Subcutaneous abdominal adipose tissue (tissue), 5 donors: ENCODE data around the gene LANCL3.

ENCODE experiments used
- H3K27ac ChIP-seq: one replicate; pipeline ENCODE4 v1.7.0; 2013; ENCODE audit warnings: low read depth, mild to moderate bottlenecking, inconsistent platforms, low read length, moderate library complexity
- H3K27me3 ChIP-seq, 5 donors: one replicate each; pipeline ENCODE4 v1.7.0; 2013; ENCODE audit warnings: low read length in 5 of 5, inconsistent platforms in 1 of 5; ENCODE audit not compliant: control insufficient read depth in 5 of 5, insufficient read depth in 4 of 5
- H3K36me3 ChIP-seq, 5 donors: one replicate each; pipeline ENCODE4 v1.7.0; 2013; ENCODE audit warnings: low read length in 5 of 5; ENCODE audit not compliant: control insufficient read depth in 5 of 5, insufficient read depth in 5 of 5
- H3K4me1 ChIP-seq, 5 donors: one replicate each; pipeline ENCODE4 v1.7.0; 2013; ENCODE audit warnings: low read length in 5 of 5, mild to moderate bottlenecking in 3 of 5, moderate library complexity in 1 of 5; ENCODE audit not compliant: control insufficient read depth in 5 of 5, insufficient read depth in 5 of 5
- H3K4me3 ChIP-seq, 5 donors: one replicate each; pipeline ENCODE4 v1.7.0; 2013; ENCODE audit warnings: low read length in 5 of 5, low read depth in 1 of 5
- H3K9ac ChIP-seq, 5 donors: one replicate each; pipeline ENCODE4 v1.7.0; 2013; ENCODE audit warnings: low read length in 5 of 5, mild to moderate bottlenecking in 4 of 5, moderate library complexity in 3 of 5
- H3K9me3 ChIP-seq, 5 donors: one replicate each; pipeline ENCODE4 v1.7.0; 2013; ENCODE audit warnings: low read length in 5 of 5; ENCODE audit not compliant: control insufficient read depth in 5 of 5
- donor health status: healthy.
- donor health status: healthy.
- donor health status: healthy.
- donor health status: healthy.
- donor health status: healthy.

Gene LANCL3

GRCh38 chrX:37676811-37677210, 105.3 kb downstream of the LANCL3 start:
- no peak overlapping the region for H3K4me3 ChIP-seq
- no peak overlapping the region for H3K9ac ChIP-seq
- H3K27me3 ChIP-seq = peaks cover 0 to 11% (median 2%) of the 10 kb centered on the region in 5 donors
- no peaks in the 10 kb centered on the region for H3K4me1 ChIP-seq
- H3K36me3 ChIP-seq = no peaks in the 10 kb centered on the region
- no peak overlapping the region for H3K27ac ChIP-seq
- peaks cover 0 to 3% (median 0%) of the 10 kb centered on the region in 5 donors for H3K9me3 ChIP-seq

- Histone ChIP-seq H3K27me3 (peaks cover 0 to 9% (median 2%) of the 10 kb centered on the region in 5 donors), H3K27ac (no peak overlapping the region), H3K4me1 (no peaks in the 10 kb centered on the region), H3K4me3 (no peak overlapping the region), H3K36me3 (no peaks in the 10 kb centered on the region), H3K9me3 (peaks cover 0 to 3% (median 0%) of the 10 kb centered on the region in 5 donors), H3K9ac (no peak overlapping the region)
Measured at GRCh38 chrX:37677243-37677642, 105.8 kb downstream of the LANCL3 start.

GRCh38 chrX:37677765-37678164, 106.3 kb downstream of the LANCL3 start:
- H3K4me3 ChIP-seq = no peak overlapping the region
- no peaks in the 10 kb centered on the region for H3K4me1 ChIP-seq
- peaks cover 0 to 4% (median 0%) of the 10 kb centered on the region in 5 donors for H3K27me3 ChIP-seq
- H3K27ac ChIP-seq = no peak overlapping the region
- H3K36me3 ChIP-seq = no peaks in the 10 kb centered on the region
- H3K9ac ChIP-seq = no peak overlapping the region
- peaks cover 0 to 3% (median 0%) of the 10 kb centered on the region in 5 donors for H3K9me3 ChIP-seq

- no peaks in the 10 kb centered on the region for H3K36me3 ChIP-seq
- no peak overlapping the region for H3K27ac ChIP-seq
- no peaks in the 10 kb centered on the region for H3K4me1 ChIP-seq
- peaks cover 0 to 4% (median 0%) of the 10 kb centered on the region in 5 donors for H3K27me3 ChIP-seq
- no peak overlapping the region for H3K4me3 ChIP-seq
- H3K9me3 ChIP-seq = peaks cover 0 to 3% (median 0%) of the 10 kb centered on the region in 5 donors
- H3K9ac ChIP-seq = no peak overlapping the region
Measured at GRCh38 chrX:37678574-37678973, 107.1 kb downstream of the LANCL3 start.

- H3K36me3 ChIP-seq = no peaks in the 10 kb centered on the region
- no peak overlapping the region for H3K4me3 ChIP-seq
- no peak overlapping the region for H3K27ac ChIP-seq
- peaks cover 0 to 4% (median 0%) of the 10 kb centered on the region in 5 donors for H3K27me3 ChIP-seq
- H3K9me3 ChIP-seq = peaks cover 0 to 3% (median 0%) of the 10 kb centered on the region in 5 donors
- H3K9ac ChIP-seq = no peak overlapping the region
- H3K4me1 ChIP-seq = no peaks in the 10 kb centered on the region
Measured at GRCh38 chrX:37679230-37679629, 107.8 kb downstream of the LANCL3 start.

GRCh38 chrX:37679888-37680287, 108.4 kb downstream of the LANCL3 start:
- Histone ChIP-seq H3K27me3 (peaks cover 0 to 4% (median 0%) of the 10 kb centered on the region in 5 donors), H3K4me1 (no peaks in the 10 kb centered on the region), H3K4me3 (no peak overlapping the region), H3K9me3 (peaks cover 0 to 3% (median 0%) of the 10 kb centered on the region in 5 donors), H3K27ac (no peak overlapping the region), H3K36me3 (no peaks in the 10 kb centered on the region), H3K9ac (no peak overlapping the region)

GRCh38 chrX:37684426-37684825, 113.0 kb downstream of the LANCL3 start:
- Histone ChIP-seq H3K4me3 (no peak overlapping the region), H3K4me1 (peaks cover 0 to 5% (median 4%) of the 10 kb centered on the region in 5 donors), H3K27me3 (peaks cover 0 to 12% (median 4%) of the 10 kb centered on the region in 5 donors), H3K9me3 (no peaks in the 10 kb centered on the region), H3K27ac (no peak overlapping the region), H3K9ac (no peak overlapping the region), H3K36me3 (no peaks in the 10 kb centered on the region)

GRCh38 chrX:37684973-37685372, 113.5 kb downstream of the LANCL3 start:
- H3K9ac ChIP-seq = no peak overlapping the region
- no peak overlapping the region for H3K27ac ChIP-seq
- peak overlapping the region in 3 of 5 donors; percentile 55 to 68 (median 58) for H3K4me3 ChIP-seq
- H3K36me3 ChIP-seq = no peaks in the 10 kb centered on the region
- peaks cover 0 to 9% (median 4%) of the 10 kb centered on the region in 5 donors for H3K27me3 ChIP-seq
- H3K4me1 ChIP-seq = peaks cover 0 to 5% (median 4%) of the 10 kb centered on the region in 5 donors
- no peaks in the 10 kb centered on the region for H3K9me3 ChIP-seq

- peaks cover 3 to 8% (median 4%) of the 10 kb centered on the region in 5 donors for H3K27me3 ChIP-seq
- H3K9me3 ChIP-seq = no peaks in the 10 kb centered on the region
- peak within 1 kb of the TSS in 1 of 5 donors; percentile 31 for H3K9ac ChIP-seq
- H3K4me3 ChIP-seq = peak within 1 kb of the TSS in 4 of 5 donors; percentile 50 to 68 (median 56)
- H3K36me3 ChIP-seq = no peaks in the 10 kb centered on the region
- H3K27ac ChIP-seq = no peak within 1 kb of the TSS
- peaks cover 0 to 5% (median 4%) of the 10 kb centered on the region in 5 donors for H3K4me1 ChIP-seq
Measured at GRCh38 chrX:37685381-37686359, 114.2 kb downstream of the LANCL3 start, which contains the start of gene XK. Gene XK, plus strand, starts transcription at chrX:37685791. Its CDS starts 171 bp downstream, at chrX:37685962.
